Testis (tissue), 3 donors: Measurements from ENCODE around the gene C18orf54. TPM values are rescaled to one million over a fixed set of nuclear protein-coding genes. Genes with fewer than 3 reads are reported as not detected.

Experiments used
- DNase-seq: peaks from one replicate; pipeline ENCODE4 v3.0.0-alpha.2; 2019
- H3K27ac ChIP-seq, 2 donors: fragments of 200-600 bp; sonication (generic); one replicate each; pipeline ENCODE4 v1.5.1; 2019
- H3K27me3 ChIP-seq: fragments of 200-600 bp; sonication (generic); one replicate; pipeline ENCODE4 v1.5.1; 2019
- H3K36me3 ChIP-seq: fragments of 200-600 bp; sonication (generic); one replicate; pipeline ENCODE4 v1.5.1; 2017; ENCODE audit warnings: low read depth; ENCODE audit errors: missing control alignments
- H3K4me1 ChIP-seq: fragments of 200-600 bp; sonication (generic); one replicate; pipeline ENCODE4 v1.5.1; 2019
- H3K4me3 ChIP-seq, 2 donors: fragments of 200-600 bp; sonication (generic); one replicate each; pipeline ENCODE4 v1.5.1; 2017 to 2019
- H3K9me3 ChIP-seq: fragments of 200-600 bp; sonication (generic); one replicate; pipeline ENCODE4 v1.5.1; 2017
- CTCF ChIP-seq, 3 experiments: fragments of 450-650 bp in 2 of 3; fragments of 200-600 bp in 1 of 3; sonication (generic) in 1 of 3; IDR thresholded peaks; one replicate each; pipeline ENCODE4 v1.5.1; 2016 to 2019; ENCODE audit warnings: antibody characterized with exemption in 3 of 3, mild to moderate bottlenecking in 2 of 3, moderate library complexity in 1 of 3
- POLR2A ChIP-seq: fragments of 450-650 bp; IDR thresholded peaks from one replicate; pipeline ENCODE4 v1.6.1; 2017; ENCODE audit warnings: antibody characterized with exemption, mild to moderate bottlenecking, moderate library complexity
- WGBS, 2 donors: methylation state at CpG; one replicate each; pipeline ENCODE4 v1.1.5; 2018; 5-methylcytosine and 5-hydroxymethylcytosine counted together
- intact Hi-C: fragments of 100-400 bp; cut with DNase I; formaldehyde crosslinking; loops from one replicate; pipeline ENCODE4 v1.15.1; 2023; ENCODE audit warnings: low total_unique reads
- polyA plus RNA-seq: library from polyadenylated mRNA; stranded (reverse); fragments of 350-450 nt; fragmentation: Illumina TruSeq; extraction: RNeasy Lipid Tissue Mini Kit (QIAGEN cat#74804); gene quantifications from one replicate; pipeline ENCODE4 v1.2.3, GENCODE V29; 2014; ENCODE audit warnings: low read depth, low replicate concordance; ENCODE audit not compliant: insufficient read depth
- total RNA-seq, 2 donors: library from RNA; depleted of rRNA; stranded (reverse); fragments of >200 nt; gene quantifications; one replicate each; pipeline ENCODE4 v1.2.3, GENCODE V29; 2016

C18orf54 gene
- total and polyA plus RNA-seq, 3 donors from 2014 or later, result 11.7 to 18.2 (median 16.0) TPM

DNA sequence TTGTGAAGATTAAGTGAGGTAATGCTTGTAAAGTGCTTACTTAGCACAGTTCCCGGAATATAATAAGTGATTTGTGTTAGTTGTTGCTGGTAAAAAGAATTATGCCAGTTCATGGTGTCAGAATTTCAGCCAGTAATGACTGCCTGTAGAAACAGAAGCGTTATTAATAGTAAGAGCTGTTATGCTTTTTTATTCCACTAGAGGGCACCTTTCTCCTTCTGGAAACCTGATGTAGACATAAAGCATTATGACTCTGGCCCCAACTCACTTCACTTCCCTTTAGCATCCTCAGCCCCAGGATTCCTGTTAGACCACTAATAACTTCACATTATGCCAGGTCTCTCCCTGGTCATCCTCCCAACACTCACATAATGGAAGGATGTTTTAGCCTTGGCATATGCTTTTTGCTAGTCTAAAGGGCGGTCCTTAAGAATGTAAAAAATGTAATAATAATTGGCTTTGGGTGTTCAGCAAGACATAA, 34.9 kb downstream of the C18orf54 start:
- H3K4me3 ChIP-seq, result no peak overlapping the region
- H3K36me3 ChIP-seq, result no peaks in the 10 kb centered on the region
- no peak for DNase-seq
- H3K4me1 ChIP-seq, result no peaks in the 10 kb centered on the region
- TF ChIP-seq CTCF (IDR thresholded peaks at IDR 0.05) (peak; percentile 48 to 79 (median 63)), POLR2A (no peak)
- H3K27me3 ChIP-seq, result no peaks in the 10 kb centered on the region
- 43 to 50% methylated on average over 3 of the region's 3 CpGs for WGBS, 2 donors
- intact Hi-C loops, result no loop called here
- H3K9me3 ChIP-seq, result no peaks in the 10 kb centered on the region
- H3K27ac ChIP-seq, result no peak overlapping the region

DNA sequence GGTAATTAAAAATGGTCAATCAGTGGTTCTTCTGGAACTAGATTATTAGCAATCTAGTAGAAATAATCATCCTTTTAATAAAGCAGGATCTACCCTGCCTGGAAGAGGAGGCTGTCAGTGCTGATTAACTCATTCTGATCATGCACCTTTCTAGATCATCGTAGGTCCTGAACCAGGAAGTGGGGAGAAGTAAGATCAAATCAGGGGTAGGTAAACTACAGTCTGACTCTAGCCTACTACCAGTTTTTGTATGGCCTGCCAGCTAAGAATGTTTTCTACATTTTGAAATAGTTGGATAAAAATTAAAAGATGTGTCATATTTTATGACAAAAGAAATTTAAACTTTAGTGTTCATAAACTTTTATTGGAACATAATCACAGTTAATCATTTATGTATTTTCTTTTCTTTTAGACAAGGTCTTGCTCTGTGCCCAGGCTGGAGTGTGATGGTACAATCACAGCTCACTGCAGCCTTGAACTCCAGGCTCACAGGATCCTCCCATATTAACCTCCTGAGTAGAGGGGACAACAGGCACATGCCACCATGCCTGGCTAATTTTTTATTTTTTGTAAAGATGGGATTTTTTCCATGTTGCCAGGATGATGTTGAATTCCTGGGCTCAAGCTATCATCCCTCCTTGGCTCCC, 36.1 kb downstream of the C18orf54 start:
- TF ChIP-seq CTCF (IDR thresholded peaks at IDR 0.05), result no peak
- no peak for TF ChIP-seq POLR2A
- 85 to 92% methylated on average over 1 of the region's 1 CpG for WGBS, 2 donors
- no peak overlapping the region for H3K4me3 ChIP-seq
- no peaks in the 10 kb centered on the region for H3K27me3 ChIP-seq
- no peak overlapping the region for H3K27ac ChIP-seq
- intact Hi-C loops, result no loop called here
- no peaks in the 10 kb centered on the region for H3K4me1 ChIP-seq
- H3K9me3 ChIP-seq, result no peaks in the 10 kb centered on the region
- no peak for DNase-seq
- no peaks in the 10 kb centered on the region for H3K36me3 ChIP-seq

DNA sequence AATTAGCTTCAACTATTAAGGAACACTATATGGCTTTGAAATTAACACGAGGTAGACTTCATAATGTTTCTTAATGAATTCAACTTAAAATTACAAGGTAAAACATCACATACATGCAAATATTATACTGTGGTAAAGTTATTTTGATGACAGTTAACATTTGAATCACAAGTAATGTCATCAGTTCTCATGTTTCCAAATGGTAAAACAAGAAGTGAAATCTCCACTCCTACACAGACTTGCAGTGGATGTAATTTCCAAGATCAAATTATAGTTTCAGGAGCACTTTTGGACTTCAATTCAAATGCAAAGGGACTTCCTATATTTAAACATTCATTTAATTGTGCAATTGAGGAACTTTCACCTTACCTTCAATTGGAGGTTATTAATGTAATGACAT, 39.1 kb downstream of the C18orf54 start:
- no peak for DNase-seq
- Histone ChIP-seq H3K27ac (no peak overlapping the region), H3K36me3 (no peaks in the 10 kb centered on the region), H3K4me3 (no peak overlapping the region), H3K4me1 (no peaks in the 10 kb centered on the region), H3K9me3 (no peaks in the 10 kb centered on the region), H3K27me3 (no peaks in the 10 kb centered on the region)
- 95 to 96% methylated on average over 1 of the region's 1 CpG for WGBS, 2 donors
- TF ChIP-seq POLR2A (no peak), CTCF (IDR thresholded peaks at IDR 0.05) (no peak)
- intact Hi-C loops, result no loop called here

- H3K4me1 ChIP-seq, result no peaks in the 10 kb centered on the region
- DNase-seq, result no peak
- no peak overlapping the region for H3K4me3 ChIP-seq
- H3K9me3 ChIP-seq, result no peaks in the 10 kb centered on the region
- H3K27ac ChIP-seq, result no peak overlapping the region
- intact Hi-C loops, result no loop called here
- no peak for TF ChIP-seq POLR2A
- TF ChIP-seq CTCF (IDR thresholded peaks at IDR 0.05), result no peak
- no peaks in the 10 kb centered on the region for H3K27me3 ChIP-seq
- no peaks in the 10 kb centered on the region for H3K36me3 ChIP-seq
Observed at GRCh38 chr18:54405290-54405689, 47.6 kb downstream of the C18orf54 start.

DNA sequence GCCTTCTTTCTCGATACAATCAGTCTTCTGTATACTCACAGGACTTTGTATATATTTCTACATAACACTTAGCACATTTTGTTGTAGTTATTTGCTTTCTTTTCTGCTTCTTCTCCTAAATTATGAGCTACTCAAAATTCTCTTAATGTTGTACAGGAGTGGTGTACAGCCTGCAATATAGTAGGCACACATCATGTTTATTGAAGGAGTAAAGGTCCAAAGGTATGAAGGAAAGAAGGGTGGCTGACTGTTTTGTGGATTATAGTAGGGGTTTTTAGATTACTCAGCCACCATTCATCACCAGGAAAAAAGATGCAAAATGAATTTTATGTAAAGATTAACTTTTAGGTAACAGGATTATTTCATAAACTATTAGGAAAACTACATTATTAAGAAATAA, 54.1 kb downstream of the C18orf54 start:
- intact Hi-C loops, result no loop called here
- TF ChIP-seq POLR2A (no peak), CTCF (IDR thresholded peaks at IDR 0.05) (no peak)
- Histone ChIP-seq H3K27me3 (no peaks in the 10 kb centered on the region), H3K27ac (no peak overlapping the region), H3K4me1 (no peaks in the 10 kb centered on the region), H3K9me3 (no peaks in the 10 kb centered on the region), H3K36me3 (no peaks in the 10 kb centered on the region), H3K4me3 (no peak overlapping the region)
- DNase-seq, result no peak
- 80 to 89% methylated on average over 1 of the region's 1 CpG for WGBS, 2 donors
